ENCODE measurements around the gene MAPK14.
A peak's percentile ranks its signal among the peaks of the same experiment; 100 is the strongest.

DNA sequence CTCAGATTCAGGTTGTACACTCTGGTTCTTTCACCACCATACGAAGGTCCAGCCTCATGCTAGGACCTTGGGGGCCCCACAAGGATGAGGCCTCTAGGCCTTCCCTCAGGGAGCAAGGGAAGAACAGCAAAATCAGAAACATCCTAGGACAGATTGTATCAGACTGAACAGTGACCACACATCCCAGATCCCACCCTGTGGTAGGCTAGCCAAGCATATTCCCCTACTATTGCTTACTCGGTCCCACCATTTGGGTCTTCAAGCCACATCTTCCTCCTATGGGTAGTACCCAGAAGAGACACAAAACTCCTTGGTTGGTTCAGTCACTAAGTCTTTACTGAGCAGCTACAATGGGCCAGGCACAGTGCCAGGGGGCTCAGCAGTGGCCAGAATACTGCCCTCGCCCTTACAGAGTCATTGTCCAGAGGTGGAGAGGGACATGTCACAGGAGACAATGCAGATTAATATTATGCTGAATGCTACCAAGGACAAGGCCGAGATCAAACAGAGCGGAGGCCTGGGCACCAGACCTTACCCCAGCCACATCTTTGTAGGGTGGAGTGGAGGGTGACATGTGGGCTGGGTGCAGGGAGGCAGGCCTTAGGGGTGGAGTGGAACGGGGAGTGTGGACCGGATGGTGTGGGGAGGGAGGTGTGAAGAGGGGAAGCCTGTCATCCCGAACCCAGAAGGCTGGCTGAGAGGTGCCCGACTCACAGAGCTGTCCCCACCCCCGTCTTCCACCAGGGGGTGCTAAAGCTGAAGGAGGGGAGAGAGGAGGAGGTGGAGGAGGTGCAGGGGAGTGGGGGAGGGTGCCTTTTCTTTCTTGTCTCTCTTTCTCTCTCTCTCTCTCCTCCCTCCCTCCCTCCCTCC, 95.9 kb downstream of the MAPK14 start:
- TF ChIP-seq, protein P1, sequence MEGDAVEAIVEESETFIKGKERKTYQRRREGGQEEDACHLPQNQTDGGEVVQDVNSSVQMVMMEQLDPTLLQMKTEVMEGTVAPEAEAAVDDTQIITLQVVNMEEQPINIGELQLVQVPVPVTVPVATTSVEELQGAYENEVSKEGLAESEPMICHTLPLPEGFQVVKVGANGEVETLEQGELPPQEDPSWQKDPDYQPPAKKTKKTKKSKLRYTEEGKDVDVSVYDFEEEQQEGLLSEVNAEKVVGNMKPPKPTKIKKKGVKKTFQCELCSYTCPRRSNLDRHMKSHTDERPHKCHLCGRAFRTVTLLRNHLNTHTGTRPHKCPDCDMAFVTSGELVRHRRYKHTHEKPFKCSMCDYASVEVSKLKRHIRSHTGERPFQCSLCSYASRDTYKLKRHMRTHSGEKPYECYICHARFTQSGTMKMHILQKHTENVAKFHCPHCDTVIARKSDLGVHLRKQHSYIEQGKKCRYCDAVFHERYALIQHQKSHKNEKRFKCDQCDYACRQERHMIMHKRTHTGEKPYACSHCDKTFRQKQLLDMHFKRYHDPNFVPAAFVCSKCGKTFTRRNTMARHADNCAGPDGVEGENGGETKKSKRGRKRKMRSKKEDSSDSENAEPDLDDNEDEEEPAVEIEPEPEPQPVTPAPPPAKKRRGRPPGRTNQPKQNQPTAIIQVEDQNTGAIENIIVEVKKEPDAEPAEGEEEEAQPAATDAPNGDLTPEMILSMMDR (IDR thresholded peaks at IDR 0.05; ENCODE audit: low read length), result peak; percentile 65
- TF ChIP-seq EZH2 (optimal IDR thresholded peaks at IDR 0.05; ENCODE audit: low read depth, low read length), result no peak
- no peak for TF ChIP-seq EZH2phosphoT487 (IDR thresholded peaks at IDR 0.05; ENCODE audit: low read length)

All from MM.1S (cell line).